ENCODE data around the gene CACNG4.

The CACNG4 gene

DNA sequence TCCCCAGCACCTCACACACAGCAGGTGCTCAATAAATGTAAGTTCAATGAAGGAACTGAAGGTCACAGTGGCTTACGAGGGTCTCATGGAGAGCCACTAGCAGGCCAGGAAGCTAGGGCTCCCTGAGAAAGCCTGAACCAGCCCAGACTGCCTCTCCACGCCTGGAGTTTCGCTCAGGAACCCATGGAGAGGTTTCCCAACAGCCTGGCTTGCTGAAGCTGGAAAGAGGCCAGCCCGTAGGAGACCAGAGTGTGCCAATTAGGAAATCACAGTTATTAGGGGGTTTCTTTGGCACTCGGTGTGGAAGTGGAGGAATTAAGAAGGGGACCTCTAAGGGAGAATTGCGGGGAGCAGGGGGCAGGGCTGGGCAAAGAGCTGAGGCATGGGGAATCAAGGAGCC, 43.6 kb downstream of the CACNG4 start:
- no peak overlapping the region for H3K27ac ChIP-seq
- TF ChIP-seq, protein P1, sequence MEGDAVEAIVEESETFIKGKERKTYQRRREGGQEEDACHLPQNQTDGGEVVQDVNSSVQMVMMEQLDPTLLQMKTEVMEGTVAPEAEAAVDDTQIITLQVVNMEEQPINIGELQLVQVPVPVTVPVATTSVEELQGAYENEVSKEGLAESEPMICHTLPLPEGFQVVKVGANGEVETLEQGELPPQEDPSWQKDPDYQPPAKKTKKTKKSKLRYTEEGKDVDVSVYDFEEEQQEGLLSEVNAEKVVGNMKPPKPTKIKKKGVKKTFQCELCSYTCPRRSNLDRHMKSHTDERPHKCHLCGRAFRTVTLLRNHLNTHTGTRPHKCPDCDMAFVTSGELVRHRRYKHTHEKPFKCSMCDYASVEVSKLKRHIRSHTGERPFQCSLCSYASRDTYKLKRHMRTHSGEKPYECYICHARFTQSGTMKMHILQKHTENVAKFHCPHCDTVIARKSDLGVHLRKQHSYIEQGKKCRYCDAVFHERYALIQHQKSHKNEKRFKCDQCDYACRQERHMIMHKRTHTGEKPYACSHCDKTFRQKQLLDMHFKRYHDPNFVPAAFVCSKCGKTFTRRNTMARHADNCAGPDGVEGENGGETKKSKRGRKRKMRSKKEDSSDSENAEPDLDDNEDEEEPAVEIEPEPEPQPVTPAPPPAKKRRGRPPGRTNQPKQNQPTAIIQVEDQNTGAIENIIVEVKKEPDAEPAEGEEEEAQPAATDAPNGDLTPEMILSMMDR (conservative IDR thresholded peaks at IDR 0.05) = no peak
- no peak for TF ChIP-seq ZFX (IDR thresholded peaks at IDR 0.05)

DNA sequence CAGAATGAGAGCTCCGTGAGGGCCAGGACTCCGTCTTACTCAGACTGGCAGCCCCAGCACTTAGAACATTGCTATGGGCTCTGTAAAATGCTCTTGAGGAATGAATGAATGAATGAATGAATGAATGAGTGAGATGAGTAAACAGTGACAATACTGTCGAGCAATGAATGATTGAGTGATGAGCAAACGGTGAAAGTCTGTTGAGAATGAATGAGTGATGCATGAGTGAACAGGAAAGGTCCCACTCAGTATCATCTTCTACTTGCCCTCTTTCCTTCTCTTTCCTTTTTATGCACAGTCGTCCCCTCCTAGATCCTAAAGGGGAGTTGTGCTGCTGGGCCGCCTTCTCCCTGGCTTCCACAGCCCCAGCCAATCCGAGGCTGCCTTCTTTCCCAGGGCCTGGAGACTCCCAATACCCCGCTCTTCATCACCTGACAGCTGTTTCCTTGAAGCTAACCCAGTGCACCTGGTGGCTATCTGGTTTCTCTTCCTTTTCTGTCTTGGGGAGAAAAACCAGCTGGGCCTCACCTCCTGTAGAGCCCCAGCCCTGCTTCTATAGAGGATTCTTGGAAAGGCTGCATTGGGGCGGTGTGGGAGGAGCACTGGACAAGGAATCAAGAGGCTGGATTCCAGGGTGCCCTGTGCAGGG, 47.1 kb downstream of the CACNG4 start:
- H3K27ac ChIP-seq = no peak overlapping the region

DNA sequence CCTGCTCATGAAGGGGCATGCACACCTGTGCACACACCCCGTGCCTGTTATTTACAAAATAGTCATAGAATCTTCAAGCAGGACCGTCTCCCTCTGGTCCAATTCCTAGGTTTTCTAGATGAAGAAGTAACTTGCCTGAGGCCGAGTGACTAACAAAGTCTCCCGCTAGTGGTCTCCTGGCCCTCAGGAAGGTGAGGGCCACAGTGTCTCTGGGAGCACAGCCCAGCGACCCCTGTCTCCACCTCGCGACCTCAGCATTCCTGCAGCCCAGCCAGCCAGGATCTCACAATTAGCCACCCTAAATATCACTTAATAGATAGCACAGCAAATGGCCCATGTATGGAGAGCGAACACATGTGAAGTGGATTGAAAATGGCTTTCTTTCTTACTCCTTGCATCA, 49.4 kb downstream of the CACNG4 start:
- TF ChIP-seq ZFX (IDR thresholded peaks at IDR 0.05) = no peak
- TF ChIP-seq, protein P1 (conservative IDR thresholded peaks at IDR 0.05) = no peak
- no peak overlapping the region for H3K27ac ChIP-seq

More for the DNA sequence above, 47.1 kb downstream of the CACNG4 start:
- no peak for TF ChIP-seq ZFX (IDR thresholded peaks at IDR 0.05)
- TF ChIP-seq, protein P1 (conservative IDR thresholded peaks at IDR 0.05) = no peak

DNA sequence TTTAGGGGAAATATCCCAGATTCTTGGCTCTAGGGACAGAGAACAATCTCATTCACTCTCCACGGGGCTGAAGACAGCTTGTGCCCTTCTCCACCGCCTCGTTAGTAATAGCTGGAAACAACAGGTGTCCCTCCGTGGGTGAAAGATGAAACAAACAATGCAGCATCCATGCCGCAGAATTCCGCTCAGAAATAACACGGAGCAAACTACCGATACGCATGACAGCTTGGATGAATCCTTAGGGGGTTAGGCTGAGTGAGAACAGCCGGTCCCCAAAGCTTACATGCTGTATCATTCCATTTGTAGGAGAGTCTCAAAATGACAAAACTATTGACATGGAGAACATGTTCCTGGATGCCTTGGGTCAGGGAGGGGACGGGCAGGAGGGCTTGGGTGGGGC, 50.5 kb downstream of the CACNG4 start:
- no peak for TF ChIP-seq ZFX (IDR thresholded peaks at IDR 0.05)
- TF ChIP-seq, protein P1 (conservative IDR thresholded peaks at IDR 0.05) = no peak
- H3K27ac ChIP-seq = no peak overlapping the region

DNA sequence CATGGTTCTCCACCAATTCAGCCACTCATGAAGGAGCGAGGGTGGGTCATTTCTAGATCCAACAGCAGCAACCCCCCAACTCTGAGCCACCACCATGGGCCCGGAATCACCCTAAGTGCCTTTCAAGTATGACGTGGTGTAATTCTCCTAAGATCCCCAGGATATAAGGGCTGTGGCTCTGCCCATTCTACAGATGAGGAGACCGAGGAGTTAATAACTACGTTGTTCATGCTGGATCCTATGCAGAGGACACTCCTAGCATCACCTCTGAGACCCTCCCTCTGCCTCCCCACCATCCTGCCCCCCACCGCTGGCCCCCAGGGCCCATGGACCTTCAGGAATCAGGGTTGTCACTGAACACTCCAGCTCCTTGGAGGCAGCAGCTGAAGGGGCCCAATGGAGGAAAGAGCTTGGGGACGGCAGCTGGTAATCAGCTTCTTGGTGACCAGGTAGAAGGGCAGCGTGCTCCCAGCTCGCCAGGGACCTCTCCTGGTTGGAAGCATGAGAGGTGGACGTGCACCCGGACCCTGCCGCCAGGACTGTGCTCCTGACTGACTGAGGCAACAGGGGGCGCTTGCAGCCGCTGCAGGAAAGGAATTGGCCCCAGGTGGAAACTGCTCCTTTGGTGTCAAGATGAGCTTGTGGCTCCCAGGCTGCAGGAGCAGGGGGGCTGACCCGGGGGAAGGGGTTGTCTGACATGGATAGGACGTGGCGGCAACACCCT, 51.7 kb downstream of the CACNG4 start:
- TF ChIP-seq ZFX (IDR thresholded peaks at IDR 0.05) = no peak

DNA sequence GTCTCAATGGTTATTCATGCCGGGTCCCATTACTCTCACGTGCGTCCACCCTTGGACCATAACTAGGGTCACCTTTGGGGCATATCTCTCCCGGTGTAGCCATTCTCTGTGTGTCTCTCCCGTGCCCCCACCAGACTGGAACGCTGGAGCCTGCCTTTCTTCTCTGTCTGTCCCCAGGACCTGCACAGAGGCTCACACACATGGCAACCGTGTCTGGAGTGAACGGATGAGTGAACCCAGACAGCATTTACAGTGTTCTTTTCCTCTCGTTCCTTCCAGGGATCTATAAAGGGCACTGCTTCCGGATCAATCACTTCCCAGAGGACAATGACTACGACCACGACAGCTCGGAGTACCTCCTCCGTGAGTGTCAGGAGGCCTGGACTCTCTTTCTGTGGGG, 53.4 kb downstream of the CACNG4 start:
- H3K27ac ChIP-seq = no peak overlapping the region
- TF ChIP-seq ZFX (IDR thresholded peaks at IDR 0.05) = no peak
- TF ChIP-seq, protein P1 (conservative IDR thresholded peaks at IDR 0.05) = no peak

More for the DNA sequence above, 51.7 kb downstream of the CACNG4 start:
- H3K27ac ChIP-seq = no peak overlapping the region

DNA sequence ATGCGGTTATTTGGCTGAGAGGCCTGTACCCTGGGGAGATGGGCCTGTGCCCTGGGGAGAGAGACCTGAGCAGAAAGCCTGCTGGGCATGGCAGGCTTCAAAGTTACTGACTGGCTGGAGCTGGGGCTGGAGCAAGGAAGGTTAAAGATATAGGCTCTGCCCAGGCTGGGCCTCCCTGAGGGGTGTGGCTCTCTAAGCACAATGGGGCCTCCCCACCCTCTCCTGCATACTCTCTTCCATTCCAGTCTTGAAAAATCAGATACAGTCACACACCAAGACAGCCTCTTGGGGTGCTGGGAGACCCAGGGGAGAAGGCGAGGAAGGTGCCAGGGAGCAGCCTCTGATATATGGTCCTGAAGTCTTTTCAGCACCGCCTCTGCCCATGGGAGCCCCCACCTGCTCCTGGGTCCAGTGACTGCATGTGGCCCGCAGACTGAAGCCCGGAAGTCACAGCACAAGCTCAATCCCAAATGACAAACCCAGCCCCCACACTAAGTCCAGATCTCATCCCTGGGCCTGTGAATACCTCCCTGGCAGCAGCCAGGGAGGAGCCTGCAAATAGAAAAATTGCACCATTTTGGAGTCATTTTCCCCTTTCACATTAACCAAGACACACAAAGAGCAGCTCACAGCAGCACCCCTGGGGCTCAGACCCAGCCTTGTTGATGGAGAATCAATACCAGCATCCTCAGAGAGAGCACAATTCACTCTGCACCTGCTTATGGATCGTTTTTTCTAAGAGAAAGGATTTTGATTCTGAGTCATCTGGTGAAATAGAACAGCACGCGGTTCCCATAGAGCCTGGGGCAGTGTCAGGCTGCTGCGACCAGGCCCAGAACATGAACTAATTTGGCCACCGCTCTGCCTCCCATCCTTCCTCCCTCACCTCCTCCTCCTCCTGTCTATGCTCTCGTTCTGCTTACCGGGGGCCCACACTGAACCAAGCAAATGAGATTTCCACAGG, 54.2 kb downstream of the CACNG4 start:
- TF ChIP-seq, protein P1 (conservative IDR thresholded peaks at IDR 0.05) = no peak
- TF ChIP-seq ZFX (IDR thresholded peaks at IDR 0.05) = no peak
- H3K27ac ChIP-seq = no peak overlapping the region

Measured in C4-2B (cell line).